Skin of body (tissue), 2 donors: ENCODE results near the gene MRPS7. TPM values are rescaled to one million over a fixed set of nuclear protein-coding genes. Genes with fewer than 3 reads are reported as not detected.

Source experiments
- DNase-seq: peaks from one replicate; lab custom pipeline; 2025; lab: John Stamatoyannopoulos, UW
- total RNA-seq: library from RNA; depleted of rRNA; stranded (reverse); fragments of >200 nt; gene quantifications from one replicate; pipeline ENCODE4 v1.2.3, GENCODE V29; 2014

The MRPS7 gene
- total RNA-seq, 1 donor from 2014 or later: 39.6 TPM

DNA sequence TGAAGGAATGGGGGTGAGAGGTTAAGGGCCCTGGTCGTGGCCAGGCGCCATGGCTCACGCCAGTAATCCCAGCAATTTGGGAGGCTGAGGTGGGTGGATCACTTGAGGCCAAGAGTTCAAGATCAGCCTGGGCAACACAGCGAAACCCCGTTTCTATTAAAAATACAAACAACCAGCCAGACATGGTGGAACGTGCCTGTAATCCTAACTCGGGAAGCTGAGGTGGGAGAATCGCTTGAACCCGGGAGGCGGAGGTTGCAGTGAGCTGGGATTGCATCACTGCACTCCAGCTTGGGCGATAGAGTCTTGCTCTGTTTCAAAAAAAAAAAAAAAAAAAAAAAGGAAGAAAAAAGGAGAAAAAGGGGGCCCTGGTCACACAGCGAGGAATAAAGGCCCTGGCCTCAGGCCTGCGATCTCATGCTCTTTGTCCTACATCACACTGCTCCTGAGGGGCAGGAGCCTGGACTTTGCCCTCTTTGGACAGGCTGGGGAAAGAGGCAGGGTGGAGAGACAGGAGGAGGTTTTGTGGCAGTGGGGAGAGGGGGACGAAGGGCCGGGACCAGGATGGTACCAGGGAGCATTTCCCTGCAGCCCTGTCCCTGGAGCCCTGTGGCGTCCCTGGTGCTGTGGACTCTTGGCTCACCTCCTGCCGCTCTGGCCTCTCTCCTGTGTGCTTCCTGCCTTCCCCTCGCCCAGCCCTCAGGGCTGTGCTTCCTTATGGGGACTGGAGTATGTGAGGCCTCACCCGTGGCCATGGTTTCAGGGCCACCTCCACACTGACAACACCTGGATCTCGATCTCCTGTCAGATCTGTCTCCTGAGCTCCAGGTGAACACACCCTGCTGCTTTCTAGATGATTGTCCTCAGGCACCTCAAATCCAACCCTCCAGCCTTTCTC is 47.3 kb downstream of the MRPS7 start:
- DNase-seq: no peak

DNA sequence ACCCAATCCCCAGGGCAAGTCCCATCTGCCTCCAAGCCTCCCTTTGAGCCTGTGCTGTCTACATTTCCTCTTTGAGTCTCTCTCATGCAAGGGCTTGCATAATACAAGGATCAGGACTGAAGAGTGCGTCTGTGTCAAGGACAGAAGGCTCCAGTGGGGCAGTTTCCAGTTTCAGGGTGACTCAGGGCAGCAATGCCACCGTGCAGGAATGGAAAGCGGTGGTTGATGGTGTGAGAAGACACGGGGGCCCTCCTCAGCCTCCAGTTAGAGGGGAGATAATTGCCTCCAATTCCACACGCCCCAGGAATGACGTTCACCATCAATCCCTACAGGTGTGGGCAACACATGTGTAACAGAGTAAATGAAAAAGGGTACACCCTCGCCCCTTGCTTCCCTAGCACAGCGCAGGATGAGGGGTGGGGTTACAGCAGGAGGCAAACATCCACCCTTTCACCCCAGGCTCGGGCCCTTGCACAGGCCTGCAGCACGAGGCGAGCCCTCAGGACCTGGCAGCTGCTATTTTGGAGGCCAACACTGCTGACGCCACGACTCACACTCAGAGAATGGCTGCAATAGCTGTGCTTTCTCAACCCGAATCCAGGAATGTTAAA is 52.4 kb downstream of the MRPS7 start:
- DNase-seq: no peak

DNA sequence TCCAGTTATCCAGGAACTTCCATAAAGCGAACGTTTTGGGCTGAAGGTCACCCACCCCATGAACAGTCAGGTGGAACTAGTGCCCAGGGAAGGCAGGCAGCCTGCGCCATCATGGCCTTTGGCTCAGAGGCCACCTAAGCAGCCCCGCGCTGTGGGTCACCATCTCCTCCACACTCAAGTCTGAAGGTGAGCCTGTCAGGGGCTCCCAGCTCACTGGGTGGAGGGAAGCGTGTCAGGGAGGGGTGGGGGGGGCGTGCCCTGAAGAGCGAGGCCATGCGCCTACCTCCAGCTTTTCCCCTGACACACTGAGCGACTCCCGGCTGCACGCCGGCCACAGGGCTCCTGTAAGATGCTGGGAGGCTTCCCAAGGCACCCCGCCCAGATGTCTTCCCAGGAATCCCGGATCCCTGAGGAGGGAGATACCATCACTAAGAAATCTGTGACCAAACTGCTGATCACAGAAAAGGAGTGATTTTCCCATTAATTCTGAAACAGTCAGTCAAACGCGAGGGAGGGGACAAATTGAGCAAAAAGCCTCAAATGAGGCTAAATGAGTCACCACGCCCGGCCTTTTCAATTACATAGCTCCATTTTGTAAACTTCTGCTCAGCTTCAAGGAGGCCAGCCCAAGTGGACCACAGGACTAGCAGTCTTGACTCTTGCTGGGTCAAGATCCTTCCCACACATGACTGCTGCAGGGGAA is 54.0 kb downstream of the MRPS7 start:
- no peak for DNase-seq

Other genes starting within 250 kb of the MRPS7 start
- 18.1 TPM for gene MRPL58, start 249.2 kb upstream of the MRPS7 start, total RNA-seq
- 153 TPM for gene ATP5PD, start 214.9 kb upstream of the MRPS7 start, total RNA-seq
- 11.6 TPM for gene KCTD2, start 214.7 kb upstream of the MRPS7 start, total RNA-seq
- gene SLC16A5, start 173.9 kb upstream of the MRPS7 start, total RNA-seq: 8.7 TPM
- 2.1 TPM for gene ARMC7, start 151.9 kb upstream of the MRPS7 start, total RNA-seq
- gene NT5C, start 130.1 kb upstream of the MRPS7 start, total RNA-seq: 27.7 TPM
- 27.9 TPM for gene JPT1, start 107.4 kb upstream of the MRPS7 start, total RNA-seq
- 103 TPM for gene SUMO2, start 78.9 kb upstream of the MRPS7 start, total RNA-seq
- gene NUP85, start 56.2 kb upstream of the MRPS7 start, total RNA-seq: 38.7 TPM
- gene GGA3, start 273 bp upstream of the MRPS7 start, total RNA-seq: 9.9 TPM
- 7.4 TPM for gene MIF4GD, start 9.4 kb downstream of the MRPS7 start, total RNA-seq
- gene SLC25A19, start 27.6 kb downstream of the MRPS7 start, total RNA-seq: 4.0 TPM
- 41.7 TPM for gene GRB2, start 143.8 kb downstream of the MRPS7 start, total RNA-seq
- 21.6 TPM for gene TMEM94, start 194.8 kb downstream of the MRPS7 start, total RNA-seq